Spleen (tissue), 7 donors: ENCODE data around the gene NR3C1.

Source experiments
- CTCF ChIP-seq, 11 experiments: fragments of 200-600 bp in 7 of 11; fragments of 450-650 bp in 4 of 11; sonication (generic) in 4 of 11; IDR thresholded peaks in 8 of 11; conservative IDR thresholded peaks in 3 of 11; 1 replicate in 7 of 11; 2 replicates in 4 of 11; pipeline versions ENCODE4 v1.4.0 to v1.8.0; 2016 to 2021; ENCODE audit warnings: antibody characterized with exemption in 11 of 11, inconsistent platforms in 4 of 11, mild to moderate bottlenecking in 1 of 11
- POLR2A ChIP-seq, 3 donors: fragments of 450-650 bp; IDR thresholded peaks; one replicate each; pipeline ENCODE4 v1.5.1; 2017; ENCODE audit warnings: antibody characterized with exemption in 3 of 3, mild to moderate bottlenecking in 1 of 3
- donor health status: DM: no; HTN: no; CAD: no; lungs with moderate emphysema.
- donor health status: DM: no; HTN: no; CAD: no.
- donor health status: DM: no; HTN: no; CAD: no.

GRCh38 chr5:143406408-143406807, 2.9 kb upstream of the NR3C1 start:
- TF ChIP-seq CTCF (IDR thresholded peaks at IDR 0.05 in 8 of 11, conservative IDR thresholded peaks at IDR 0.05 in 3 of 11) (no peak), POLR2A (IDR thresholded peaks at IDR 0.05) (no peak)
